Hepatic stellate cell (primary cell): Measurements from ENCODE around the gene WDR82.

Source experiments
- DNase-seq: peaks from one replicate; pipeline ENCODE4 v3.0.0; 2011; ENCODE audit warnings: low spot score

WDR82 gene

GRCh38 chr3:52306978-52307377 lies 28.5 kb upstream of the WDR82 start:
- no peak for DNase-seq

- no peak for DNase-seq
These were observed 27.5 kb upstream of the WDR82 start for GRCh38 chr3:52305926-52306325.

GRCh38 chr3:52303811-52304210 lies 25.4 kb upstream of the WDR82 start:
- no peak for DNase-seq

- no peak for DNase-seq
These were observed 24.1 kb upstream of the WDR82 start for GRCh38 chr3:52302426-52303145.

GRCh38 chr3:52299879-52300611 lies 21.6 kb upstream of the WDR82 start:
- peak; percentile 67 for DNase-seq

- DNase-seq, result no peak
These were observed 20.9 kb upstream of the WDR82 start for GRCh38 chr3:52299247-52299878.

- DNase-seq, result no peak
These were observed 20.0 kb upstream of the WDR82 start for GRCh38 chr3:52298149-52299098.

GRCh38 chr3:52297242-52298148 lies 19.0 kb upstream of the WDR82 start:
- no peak for DNase-seq

- DNase-seq, result no peak
These were observed 17.3 kb upstream of the WDR82 start for GRCh38 chr3:52295671-52296208.

GRCh38 chr3:52294320-52295150 lies 16.1 kb upstream of the WDR82 start:
- DNase-seq, result no peak

GRCh38 chr3:52293491-52294319 lies 15.3 kb upstream of the WDR82 start:
- no peak for DNase-seq

- no peak for DNase-seq
These were observed 14.0 kb upstream of the WDR82 start for GRCh38 chr3:52292247-52293065.

GRCh38 chr3:52291508-52292181 lies 13.2 kb upstream of the WDR82 start:
- no peak for DNase-seq

- no peak for DNase-seq
These were observed 12.4 kb upstream of the WDR82 start for GRCh38 chr3:52290596-52291507.

- DNase-seq, result no peak
These were observed 11.5 kb upstream of the WDR82 start for GRCh38 chr3:52289747-52290595.
